Measurements from ENCODE around the gene CDH13.

The CDH13 gene

DNA sequence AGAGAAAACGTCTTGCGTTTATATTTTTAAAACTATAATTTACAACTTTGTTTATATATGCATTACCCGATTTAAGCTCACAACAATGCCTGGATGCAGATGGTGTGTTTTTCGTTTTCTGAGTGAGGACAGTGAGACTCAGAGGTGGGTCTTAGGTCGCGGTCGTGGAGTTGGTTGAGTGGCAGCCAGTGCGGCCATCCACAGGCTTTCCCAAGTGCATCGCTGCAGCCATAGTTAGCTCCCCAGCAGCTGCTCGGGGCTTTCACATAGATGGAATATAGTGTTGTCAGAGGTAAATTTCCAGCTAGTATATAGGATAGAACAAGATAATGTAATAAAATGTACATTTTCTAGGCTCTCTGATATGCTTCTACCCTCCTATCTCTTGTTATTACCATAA, 417.8 kb downstream of the CDH13 start:
- no peaks in the 10 kb centered on the region for H3K27me3 ChIP-seq (ENCODE audit: control insufficient read depth in 1 of 2, insufficient read depth in 2 of 2, low read length in 2 of 2)

DNA sequence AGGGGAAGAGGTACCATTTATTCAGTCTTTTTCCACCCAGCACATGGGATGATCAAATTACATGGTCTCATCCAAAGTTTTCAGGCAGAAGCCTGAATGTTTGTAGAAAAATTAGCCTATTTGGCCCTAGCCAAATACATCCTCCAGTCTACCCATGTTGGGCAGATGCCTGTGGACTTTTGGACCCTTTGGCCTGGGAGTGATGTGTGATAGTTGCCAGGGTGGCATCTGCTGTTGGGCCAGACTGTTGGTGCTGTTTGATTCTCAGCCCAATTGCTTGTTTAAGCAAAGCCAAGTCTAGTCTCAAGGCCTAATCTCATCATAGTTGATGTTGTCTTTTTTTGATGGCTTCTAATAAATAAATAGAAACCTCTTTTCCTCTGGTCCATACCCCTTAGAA, 419.0 kb downstream of the CDH13 start:
- H3K9me3 ChIP-seq (ENCODE audit: control insufficient read depth in 2 of 2, low read length in 2 of 2), result peaks cover 0 to 5% of the 10 kb centered on the region in 2 donors

More for the DNA sequence above, 417.8 kb downstream of the CDH13 start:
- H3K9ac ChIP-seq (ENCODE audit: low read length in 2 of 2), result no peak overlapping the region
- no peaks in the 10 kb centered on the region for H3K4me1 ChIP-seq (ENCODE audit: control insufficient read depth, insufficient read depth, low read length)
- no peaks in the 10 kb centered on the region for H3K9me3 ChIP-seq (ENCODE audit: control insufficient read depth in 2 of 2, low read length in 2 of 2)
- H3K36me3 ChIP-seq (ENCODE audit: control insufficient read depth in 2 of 2, insufficient read depth in 2 of 2, low read length in 2 of 2), result no peaks in the 10 kb centered on the region
- H3K27ac ChIP-seq (ENCODE audit: low read length), result no peak overlapping the region
- no peak overlapping the region for H3K4me3 ChIP-seq (ENCODE audit: low read length in 2 of 2)

DNA sequence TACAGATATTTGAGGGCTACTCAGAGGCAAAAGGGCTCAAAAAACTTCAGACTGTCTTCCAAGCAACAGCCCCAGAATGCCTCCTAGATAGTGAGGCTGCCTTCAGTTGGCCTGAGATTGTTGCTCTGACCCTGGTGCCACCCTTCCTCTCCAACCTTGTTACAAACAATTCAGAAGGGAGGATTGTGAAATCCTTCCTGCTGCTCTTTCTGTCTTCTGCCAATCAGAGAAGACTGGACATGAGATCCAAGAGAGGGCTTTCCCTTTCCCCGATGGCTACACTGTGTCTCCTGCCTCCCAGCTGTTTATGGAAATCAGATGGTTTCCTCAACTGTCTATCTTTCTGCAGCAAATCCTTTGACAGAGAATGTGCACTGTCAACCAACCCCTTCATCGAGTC, 419.9 kb downstream of the CDH13 start:
- Histone ChIP-seq H3K9me3 (ENCODE audit: control insufficient read depth in 2 of 2, low read length in 2 of 2) (peaks cover 0 to 5% of the 10 kb centered on the region in 2 donors), H3K4me3 (ENCODE audit: low read length in 2 of 2) (no peak overlapping the region), H3K9ac (ENCODE audit: low read length in 2 of 2) (no peak overlapping the region), H3K27ac (ENCODE audit: low read length) (no peak overlapping the region), H3K36me3 (ENCODE audit: control insufficient read depth in 2 of 2, insufficient read depth in 2 of 2, low read length in 2 of 2) (no peaks in the 10 kb centered on the region), H3K27me3 (ENCODE audit: control insufficient read depth in 1 of 2, insufficient read depth in 2 of 2, low read length in 2 of 2) (no peaks in the 10 kb centered on the region), H3K4me1 (ENCODE audit: control insufficient read depth, insufficient read depth, low read length) (no peaks in the 10 kb centered on the region)

More for the DNA sequence above, 419.0 kb downstream of the CDH13 start:
- Histone ChIP-seq H3K27ac (ENCODE audit: low read length) (no peak overlapping the region), H3K4me1 (ENCODE audit: control insufficient read depth, insufficient read depth, low read length) (no peaks in the 10 kb centered on the region), H3K4me3 (ENCODE audit: low read length in 2 of 2) (no peak overlapping the region), H3K36me3 (ENCODE audit: control insufficient read depth in 2 of 2, insufficient read depth in 2 of 2, low read length in 2 of 2) (no peaks in the 10 kb centered on the region), H3K9ac (ENCODE audit: low read length in 2 of 2) (no peak overlapping the region), H3K27me3 (ENCODE audit: control insufficient read depth in 1 of 2, insufficient read depth in 2 of 2, low read length in 2 of 2) (no peaks in the 10 kb centered on the region)

DNA sequence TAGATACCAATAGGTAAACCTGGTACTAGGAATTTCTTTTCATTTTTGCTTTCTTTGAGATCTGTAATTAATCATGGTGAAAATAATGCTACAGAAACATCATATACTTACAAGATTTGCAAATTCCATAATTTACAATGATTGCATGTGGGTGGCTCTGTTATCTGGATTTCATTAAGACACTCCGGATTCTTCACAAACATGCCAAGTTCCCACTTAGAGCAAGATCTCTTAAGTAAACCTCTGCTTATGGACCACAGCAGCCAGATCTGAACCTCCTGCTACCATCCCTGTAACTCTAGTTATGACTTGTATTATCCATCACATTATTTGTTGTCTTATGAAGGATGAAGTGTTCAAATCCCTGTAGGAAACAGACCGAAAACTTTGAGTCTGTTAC, 424.7 kb downstream of the CDH13 start:
- Histone ChIP-seq H3K4me3 (ENCODE audit: low read length in 2 of 2) (no peak overlapping the region), H3K27ac (ENCODE audit: low read length) (no peak overlapping the region), H3K9me3 (ENCODE audit: control insufficient read depth in 2 of 2, low read length in 2 of 2) (peaks cover 0 to 5% of the 10 kb centered on the region in 2 donors)

DNA sequence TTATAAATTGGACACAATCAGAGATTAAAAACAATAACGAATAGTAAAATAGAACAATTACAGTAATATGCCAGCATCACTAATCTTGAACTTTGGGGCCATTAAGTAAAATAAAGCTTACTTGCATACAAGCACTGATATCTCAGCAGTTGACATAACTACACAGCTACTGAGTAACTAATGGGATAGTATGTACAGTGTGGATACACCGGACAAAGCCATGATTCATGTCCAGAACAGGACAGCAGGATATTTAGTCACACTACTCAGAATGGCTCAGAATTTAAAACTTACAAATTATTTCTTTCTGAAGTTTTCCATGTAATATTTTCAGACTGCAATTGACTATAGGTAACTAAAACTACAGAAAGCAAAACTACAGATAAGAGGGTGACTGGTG, 427.5 kb downstream of the CDH13 start:
- Histone ChIP-seq H3K27me3 (ENCODE audit: control insufficient read depth in 1 of 2, insufficient read depth in 2 of 2, low read length in 2 of 2) (no peaks in the 10 kb centered on the region), H3K4me1 (ENCODE audit: control insufficient read depth, insufficient read depth, low read length) (no peaks in the 10 kb centered on the region), H3K9me3 (ENCODE audit: control insufficient read depth in 2 of 2, low read length in 2 of 2) (peaks cover 0 to 5% of the 10 kb centered on the region in 2 donors), H3K9ac (ENCODE audit: low read length in 2 of 2) (no peak overlapping the region), H3K4me3 (ENCODE audit: low read length in 2 of 2) (no peak overlapping the region), H3K36me3 (ENCODE audit: control insufficient read depth in 2 of 2, insufficient read depth in 2 of 2, low read length in 2 of 2) (no peaks in the 10 kb centered on the region), H3K27ac (ENCODE audit: low read length) (no peak overlapping the region)

More for the DNA sequence above, 424.7 kb downstream of the CDH13 start:
- H3K9ac ChIP-seq (ENCODE audit: low read length in 2 of 2), result no peak overlapping the region
- H3K27me3 ChIP-seq (ENCODE audit: control insufficient read depth in 1 of 2, insufficient read depth in 2 of 2, low read length in 2 of 2), result no peaks in the 10 kb centered on the region
- H3K4me1 ChIP-seq (ENCODE audit: control insufficient read depth, insufficient read depth, low read length), result no peaks in the 10 kb centered on the region
- no peaks in the 10 kb centered on the region for H3K36me3 ChIP-seq (ENCODE audit: control insufficient read depth in 2 of 2, insufficient read depth in 2 of 2, low read length in 2 of 2)

DNA sequence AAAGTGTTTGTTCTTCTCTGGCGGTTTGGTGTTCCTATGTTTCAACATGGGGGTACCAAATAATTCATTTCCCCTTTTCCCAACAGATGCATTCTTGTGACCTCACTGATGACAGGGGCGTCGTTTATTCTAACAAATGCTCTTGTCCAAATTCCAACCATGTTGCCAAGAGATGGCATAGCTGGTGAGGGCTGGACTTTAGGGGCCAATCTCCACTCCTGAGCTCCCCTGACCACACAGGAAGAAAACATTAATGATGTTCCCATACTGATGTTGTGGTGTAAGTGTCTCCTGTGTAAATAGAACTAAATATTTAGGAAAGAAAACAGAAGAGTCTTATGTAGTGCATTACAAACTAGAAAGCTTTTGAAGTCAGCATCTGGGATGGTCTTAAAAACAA, 431.6 kb downstream of the CDH13 start:
- no peak overlapping the region for H3K27ac ChIP-seq (ENCODE audit: low read length)
- no peak overlapping the region for H3K4me3 ChIP-seq (ENCODE audit: low read length in 2 of 2)
- H3K4me1 ChIP-seq (ENCODE audit: control insufficient read depth, insufficient read depth, low read length), result no peaks in the 10 kb centered on the region
- no peak overlapping the region for H3K9ac ChIP-seq (ENCODE audit: low read length in 2 of 2)
- no peaks in the 10 kb centered on the region for H3K36me3 ChIP-seq (ENCODE audit: control insufficient read depth in 2 of 2, insufficient read depth in 2 of 2, low read length in 2 of 2)
- no peaks in the 10 kb centered on the region for H3K9me3 ChIP-seq (ENCODE audit: control insufficient read depth in 2 of 2, low read length in 2 of 2)
- H3K27me3 ChIP-seq (ENCODE audit: control insufficient read depth in 1 of 2, insufficient read depth in 2 of 2, low read length in 2 of 2), result no peaks in the 10 kb centered on the region

DNA sequence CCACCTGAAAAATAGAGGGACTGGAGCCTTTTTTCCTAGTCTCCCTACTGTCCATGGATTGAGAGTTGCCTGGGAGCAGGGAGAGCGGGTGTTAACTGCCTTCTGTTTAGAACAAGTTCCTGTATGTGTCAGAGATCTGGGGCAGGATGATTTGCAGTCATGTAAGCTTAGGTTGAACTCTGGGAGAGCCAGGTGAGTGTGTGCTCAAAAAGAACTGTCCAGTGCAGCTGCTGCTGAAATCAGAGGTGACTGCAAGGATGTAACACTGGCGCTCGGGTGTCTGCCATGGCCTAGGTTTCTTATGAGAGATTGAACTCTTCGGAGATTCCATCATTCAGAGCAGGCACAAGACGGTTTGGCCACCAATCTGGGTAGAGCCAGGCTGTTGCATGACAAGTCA, 432.5 kb downstream of the CDH13 start:
- Histone ChIP-seq H3K27me3 (ENCODE audit: control insufficient read depth in 1 of 2, insufficient read depth in 2 of 2, low read length in 2 of 2) (no peaks in the 10 kb centered on the region), H3K27ac (ENCODE audit: low read length) (no peak overlapping the region), H3K9me3 (ENCODE audit: control insufficient read depth in 2 of 2, low read length in 2 of 2) (no peaks in the 10 kb centered on the region), H3K4me3 (ENCODE audit: low read length in 2 of 2) (no peak overlapping the region), H3K4me1 (ENCODE audit: control insufficient read depth, insufficient read depth, low read length) (no peaks in the 10 kb centered on the region), H3K9ac (ENCODE audit: low read length in 2 of 2) (no peak overlapping the region), H3K36me3 (ENCODE audit: control insufficient read depth in 2 of 2, insufficient read depth in 2 of 2, low read length in 2 of 2) (no peaks in the 10 kb centered on the region)

DNA sequence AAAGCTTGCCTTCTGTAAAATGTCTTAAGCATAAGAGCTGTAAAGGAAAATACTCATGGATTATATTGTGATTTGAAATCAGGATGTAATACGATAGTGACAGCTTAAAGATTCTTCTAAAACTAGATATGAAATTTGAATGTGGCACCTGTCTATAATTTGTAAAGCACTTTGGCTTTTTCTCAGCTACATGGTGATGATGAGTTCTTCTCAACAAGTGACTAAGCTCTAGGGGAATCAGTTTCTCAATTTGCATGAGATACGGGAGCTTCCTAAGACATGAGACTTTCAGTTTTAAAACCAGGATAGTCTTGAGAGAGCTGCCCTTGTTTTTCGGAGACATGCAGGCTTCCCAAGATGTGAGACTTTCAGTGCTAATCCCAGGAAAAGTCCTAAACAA, 439.2 kb downstream of the CDH13 start:
- H3K4me1 ChIP-seq (ENCODE audit: control insufficient read depth, insufficient read depth, low read length), result no peaks in the 10 kb centered on the region
- H3K9me3 ChIP-seq (ENCODE audit: control insufficient read depth in 2 of 2, low read length in 2 of 2), result no peaks in the 10 kb centered on the region
- H3K4me3 ChIP-seq (ENCODE audit: low read length in 2 of 2), result no peak overlapping the region
- no peak overlapping the region for H3K27ac ChIP-seq (ENCODE audit: low read length)
- no peaks in the 10 kb centered on the region for H3K36me3 ChIP-seq (ENCODE audit: control insufficient read depth in 2 of 2, insufficient read depth in 2 of 2, low read length in 2 of 2)
- no peaks in the 10 kb centered on the region for H3K27me3 ChIP-seq (ENCODE audit: control insufficient read depth in 1 of 2, insufficient read depth in 2 of 2, low read length in 2 of 2)
- no peak overlapping the region for H3K9ac ChIP-seq (ENCODE audit: low read length in 2 of 2)

DNA sequence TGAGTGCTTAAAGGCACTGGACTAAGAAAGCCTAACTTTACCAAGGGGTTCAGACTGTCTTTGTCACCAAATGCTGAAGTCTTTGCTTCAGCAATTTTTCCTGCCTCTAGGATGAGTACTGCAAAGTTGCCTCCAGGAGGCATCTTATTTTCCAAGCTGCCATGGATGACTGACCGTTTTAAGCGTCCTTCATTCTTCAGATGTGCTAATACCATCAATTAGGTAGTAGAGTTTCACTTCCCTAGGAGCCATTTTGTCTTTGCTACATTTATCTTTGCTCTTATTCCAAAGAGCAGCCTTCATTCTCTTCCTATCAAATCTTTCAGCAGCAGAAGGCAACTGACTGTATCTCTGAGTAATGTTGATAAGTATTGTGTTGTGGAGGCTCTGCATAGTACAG, 440.1 kb downstream of the CDH13 start:
- no peaks in the 10 kb centered on the region for H3K36me3 ChIP-seq (ENCODE audit: control insufficient read depth in 2 of 2, insufficient read depth in 2 of 2, low read length in 2 of 2)
- no peak overlapping the region for H3K27ac ChIP-seq (ENCODE audit: low read length)
- H3K4me1 ChIP-seq (ENCODE audit: control insufficient read depth, insufficient read depth, low read length), result no peaks in the 10 kb centered on the region
- H3K9me3 ChIP-seq (ENCODE audit: control insufficient read depth in 2 of 2, low read length in 2 of 2), result no peaks in the 10 kb centered on the region
- H3K9ac ChIP-seq (ENCODE audit: low read length in 2 of 2), result no peak overlapping the region
- no peaks in the 10 kb centered on the region for H3K27me3 ChIP-seq (ENCODE audit: control insufficient read depth in 1 of 2, insufficient read depth in 2 of 2, low read length in 2 of 2)
- no peak overlapping the region for H3K4me3 ChIP-seq (ENCODE audit: low read length in 2 of 2)

DNA sequence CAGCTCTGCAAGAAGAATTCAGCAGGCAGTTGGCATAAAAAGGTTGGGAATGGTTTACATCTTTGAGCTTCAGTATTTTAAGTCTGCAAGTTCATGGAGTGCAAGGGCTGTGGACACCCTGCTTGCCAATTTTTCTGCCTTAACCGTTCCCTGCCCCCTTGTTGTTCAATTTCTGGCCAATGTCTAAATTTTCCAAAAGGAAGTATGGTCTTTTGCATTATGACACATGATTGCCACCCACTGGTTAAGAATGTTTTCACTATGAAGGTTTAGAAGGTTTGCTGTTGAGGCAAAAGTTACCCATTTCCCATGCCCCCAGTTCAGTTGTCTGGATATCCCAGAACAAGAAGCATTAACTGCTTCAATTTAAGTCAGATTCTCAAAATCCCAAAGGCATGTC, 441.9 kb downstream of the CDH13 start:
- Histone ChIP-seq H3K27me3 (ENCODE audit: control insufficient read depth in 1 of 2, insufficient read depth in 2 of 2, low read length in 2 of 2) (no peaks in the 10 kb centered on the region), H3K27ac (ENCODE audit: low read length) (no peak overlapping the region), H3K4me1 (ENCODE audit: control insufficient read depth, insufficient read depth, low read length) (no peaks in the 10 kb centered on the region), H3K9me3 (ENCODE audit: control insufficient read depth in 2 of 2, low read length in 2 of 2) (no peaks in the 10 kb centered on the region), H3K9ac (ENCODE audit: low read length in 2 of 2) (no peak overlapping the region), H3K4me3 (ENCODE audit: low read length in 2 of 2) (no peak overlapping the region), H3K36me3 (ENCODE audit: control insufficient read depth in 2 of 2, insufficient read depth in 2 of 2, low read length in 2 of 2) (no peaks in the 10 kb centered on the region)

DNA sequence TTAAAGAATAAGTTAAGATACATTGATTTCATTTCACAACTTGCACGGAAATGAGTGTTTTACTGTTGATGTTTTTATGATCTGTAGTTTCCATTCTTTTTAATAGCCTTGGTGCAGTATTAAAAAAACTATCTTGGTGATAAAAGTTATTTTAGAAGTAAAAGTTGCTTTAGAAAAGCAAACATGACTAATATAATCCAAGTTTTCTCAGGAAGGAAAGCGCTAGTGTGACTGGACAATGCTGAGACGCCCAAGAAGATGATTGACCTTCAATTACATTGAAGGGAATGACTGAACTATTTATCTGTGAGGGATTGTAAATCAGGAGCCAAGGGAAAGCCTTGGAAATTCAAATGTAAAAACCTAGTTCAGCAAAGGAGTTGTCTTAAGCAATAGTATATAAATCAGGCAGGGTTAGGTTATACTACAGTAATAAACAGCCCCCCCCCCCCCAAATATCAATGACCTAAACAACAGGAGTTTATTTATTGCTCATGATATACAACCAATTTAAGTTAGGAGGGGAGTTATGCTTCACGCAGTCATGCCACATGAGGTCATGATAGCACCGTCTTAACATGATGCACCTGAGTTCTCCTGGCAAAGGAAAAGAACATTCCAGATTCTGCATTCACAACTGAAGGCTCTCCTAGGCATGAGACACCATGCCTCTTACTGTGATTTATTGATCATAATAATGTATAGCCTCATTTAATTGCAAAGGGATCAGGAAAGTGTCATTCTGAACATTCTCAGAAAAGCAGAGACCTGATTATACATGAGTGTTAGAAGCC, 443.8 kb downstream of the CDH13 start:
- H3K36me3 ChIP-seq (ENCODE audit: control insufficient read depth in 2 of 2, insufficient read depth in 2 of 2, low read length in 2 of 2), result no peaks in the 10 kb centered on the region
- no peak overlapping the region for H3K27ac ChIP-seq (ENCODE audit: low read length)
- no peaks in the 10 kb centered on the region for H3K4me1 ChIP-seq (ENCODE audit: control insufficient read depth, insufficient read depth, low read length)
- no peaks in the 10 kb centered on the region for H3K9me3 ChIP-seq (ENCODE audit: control insufficient read depth in 2 of 2, low read length in 2 of 2)
- H3K4me3 ChIP-seq (ENCODE audit: low read length in 2 of 2), result no peak overlapping the region
- H3K27me3 ChIP-seq (ENCODE audit: control insufficient read depth in 1 of 2, insufficient read depth in 2 of 2, low read length in 2 of 2), result no peaks in the 10 kb centered on the region
- no peak overlapping the region for H3K9ac ChIP-seq (ENCODE audit: low read length in 2 of 2)
